Epithelial cell of proximal tubule (primary cell): ENCODE results near the gene ABHD14A. TPM values are rescaled to one million over a fixed set of nuclear protein-coding genes. Genes with fewer than 3 reads are reported as not detected.

Experiments used
- DNase-seq: peaks from one replicate; pipeline ENCODE4 v3.0.0-alpha.2; 2011; ENCODE audit warnings: low read depth
- H3K4me3 ChIP-seq: 2 replicates; pipeline ENCODE4 v1.5.1; 2011; ENCODE audit warnings: low read depth, mild to moderate bottlenecking, low read length
- CTCF ChIP-seq: conservative IDR thresholded peaks from 2 replicates; pipeline ENCODE4 v1.5.1; 2012; ENCODE audit warnings: low read depth, mild to moderate bottlenecking, low read length
- total RNA-seq: library from RNA; depleted of rRNA; stranded (reverse); fragments of >200 nt; gene quantifications from 2 replicates; pipeline ENCODE4 v1.2.3, GENCODE V29; 2015

ABHD14A gene
- total RNA-seq, 1 donor from 2014 or later: 13.8 TPM

- H3K4me3 ChIP-seq: no peak overlapping the region
- DNase-seq: no peak
- TF ChIP-seq CTCF: no peak
Observed at GRCh38 chr3:51937014-51937413, 37.9 kb upstream of the ABHD14A start.

DNA sequence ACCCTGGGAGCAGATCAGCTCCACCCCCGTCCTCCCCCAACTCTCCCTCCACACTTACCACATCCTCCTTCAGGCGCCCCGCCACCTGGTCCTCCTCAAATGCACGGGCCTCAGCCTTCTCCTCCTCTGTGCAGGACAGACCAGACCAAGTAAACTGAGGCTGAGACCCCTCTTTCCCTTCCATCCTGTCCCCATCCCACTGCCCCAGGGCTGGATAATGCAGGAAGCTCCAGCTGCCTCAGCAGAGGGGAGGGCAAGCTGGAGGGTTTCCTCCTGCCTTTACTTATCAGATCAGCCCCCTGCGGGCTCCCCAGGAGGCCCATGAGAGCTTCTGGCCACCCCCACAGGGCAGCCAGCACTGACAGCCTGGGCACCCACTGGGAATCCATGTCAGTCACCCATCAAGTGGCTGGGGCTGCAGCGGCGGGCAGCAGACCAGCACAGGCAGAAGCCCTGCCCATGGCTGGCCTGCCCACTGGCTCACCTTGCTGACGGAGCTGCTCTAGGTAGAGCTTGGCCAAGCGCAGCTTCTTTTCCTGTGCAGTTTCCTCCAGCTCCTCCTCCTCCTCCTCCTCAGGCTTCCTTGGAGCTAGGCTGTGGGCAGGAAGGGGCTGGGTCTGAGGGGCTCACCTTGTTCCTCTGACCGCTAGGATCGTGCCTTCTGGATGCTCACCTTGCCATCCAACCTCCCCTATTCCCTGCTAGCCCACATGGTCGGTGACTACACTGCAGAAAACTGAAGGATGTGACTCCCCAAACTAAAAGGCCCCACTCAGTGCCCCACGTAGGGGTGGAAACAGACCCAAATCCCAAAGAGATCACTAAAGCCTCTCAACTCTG is 37.0 kb upstream of the ABHD14A start:
- DNase-seq: no peak
- TF ChIP-seq CTCF: no peak
- H3K4me3 ChIP-seq: no peak overlapping the region

- no peak for DNase-seq
- TF ChIP-seq CTCF: no peak
- H3K4me3 ChIP-seq: no peak overlapping the region
Observed at GRCh38 chr3:51938780-51939425, 36.0 kb upstream of the ABHD14A start.

DNA sequence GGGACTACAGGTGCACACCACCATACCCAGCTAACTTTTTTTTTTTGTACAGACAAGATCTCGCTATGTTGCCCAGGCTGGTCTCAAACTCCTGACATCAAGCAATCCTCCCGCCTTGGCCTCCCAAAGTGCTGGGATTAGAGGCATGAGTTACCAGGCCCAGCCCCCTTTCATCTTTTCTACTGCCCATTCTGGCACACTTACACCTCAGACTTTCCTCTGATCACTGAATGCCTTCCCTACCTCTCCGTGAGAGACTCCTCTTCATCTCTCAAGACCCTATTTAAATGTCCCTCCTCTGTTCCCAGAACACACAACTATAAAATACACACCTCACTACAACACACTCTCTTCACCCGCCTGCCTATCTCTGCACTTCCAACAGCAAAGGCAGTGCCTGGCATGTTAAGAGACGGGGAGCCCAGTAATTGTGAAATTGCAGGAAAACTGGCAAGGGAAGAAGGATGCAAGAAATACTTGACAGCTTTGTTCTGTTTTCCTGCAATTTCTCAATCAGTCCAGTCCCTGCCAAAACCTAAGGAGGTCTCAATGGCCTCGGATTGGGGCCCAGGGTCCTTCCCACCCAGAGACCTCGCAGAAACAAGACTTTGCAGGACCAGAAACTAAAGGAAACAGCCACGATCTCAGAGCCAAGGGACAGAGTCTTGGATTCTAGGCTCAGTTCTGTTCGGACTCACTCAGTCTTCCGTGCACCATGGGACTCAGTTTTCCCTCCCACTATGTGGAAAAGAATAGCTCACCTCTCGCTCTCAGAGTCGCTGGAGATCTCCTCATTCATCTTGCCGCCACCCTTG is 34.0 kb upstream of the ABHD14A start:
- peak overlapping the region; percentile 77 for H3K4me3 ChIP-seq
- no peak for TF ChIP-seq CTCF

GRCh38 chr3:51941463-51941797 is 33.4 kb upstream of the ABHD14A start:
- peak overlapping the region; percentile 77 for H3K4me3 ChIP-seq
- DNase-seq: no peak
- no peak for TF ChIP-seq CTCF

More for the DNA sequence above, 34.0 kb upstream of the ABHD14A start:
- DNase-seq: no peak

DNA sequence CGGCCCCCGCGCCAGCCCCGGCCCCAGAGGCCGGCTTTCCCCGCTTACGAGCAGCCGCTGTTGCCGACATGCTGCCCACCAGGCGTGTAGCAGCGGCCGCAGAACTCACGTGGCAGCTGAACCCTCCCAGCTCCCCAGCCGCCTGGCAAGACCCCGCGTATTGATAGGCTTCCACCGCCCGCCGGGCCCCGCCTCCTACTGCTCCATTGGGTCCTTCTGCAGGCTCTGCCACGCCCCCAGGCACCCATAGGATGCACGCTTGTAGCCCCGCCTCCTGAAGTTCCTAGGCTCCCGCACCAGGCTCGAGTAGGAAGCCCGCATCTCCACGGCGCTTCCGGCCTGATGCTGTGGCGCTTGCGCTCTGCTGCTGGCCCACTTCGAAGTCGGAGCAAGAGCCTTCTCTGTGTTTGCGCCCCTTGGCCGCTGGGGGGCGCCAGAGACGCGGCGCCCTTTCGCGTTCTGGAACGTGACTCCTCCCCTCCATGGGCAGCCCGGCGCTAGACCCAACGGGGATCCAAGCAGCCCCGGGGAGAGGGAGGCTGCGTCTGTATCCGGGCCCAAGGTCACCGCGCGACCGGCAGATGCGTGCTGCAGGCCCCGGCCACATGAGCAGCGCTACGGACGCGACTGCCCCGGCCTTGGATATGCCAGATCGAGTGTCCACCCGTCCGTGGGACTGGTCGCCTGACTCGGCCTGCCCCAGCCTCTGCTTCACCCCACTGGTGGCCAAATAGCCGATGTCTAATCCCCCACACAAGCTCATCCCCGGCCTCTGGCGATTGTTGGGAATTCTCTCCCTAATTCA is 32.9 kb upstream of the ABHD14A start, which contains the start of the genes PARP3 and RRP9:
TSS of gene PARP3 (plus strand) at position 566 of the 805 bp plus-strand sequence. CDS start 993 bp downstream, outside the sequence.
TSS of gene RRP9 (minus strand) at position 107 of the 805 bp plus-strand sequence. CDS start at position 70, 37 bp downstream.
- peak; percentile 97 for TF ChIP-seq CTCF
- H3K4me3 ChIP-seq: peak within 1 kb of the TSS; percentile 77
- DNase-seq: peak; percentile 95
